NCI-H2107 treated with DMSO at 0.1 percent for 48 hours (cell line): ENCODE results near the gene MRPL40.
"Not testable (repeated sequence)": the region's sequence is repeated elsewhere in the genome, so short reads cannot be mapped to it uniquely, and the experiment has no call there.

Experiments
- DNase-seq: peaks from one replicate; lab custom pipeline; 2025; ENCODE audit not compliant: unreplicated experiment; lab: John Stamatoyannopoulos, UW

MRPL40 gene

DNA sequence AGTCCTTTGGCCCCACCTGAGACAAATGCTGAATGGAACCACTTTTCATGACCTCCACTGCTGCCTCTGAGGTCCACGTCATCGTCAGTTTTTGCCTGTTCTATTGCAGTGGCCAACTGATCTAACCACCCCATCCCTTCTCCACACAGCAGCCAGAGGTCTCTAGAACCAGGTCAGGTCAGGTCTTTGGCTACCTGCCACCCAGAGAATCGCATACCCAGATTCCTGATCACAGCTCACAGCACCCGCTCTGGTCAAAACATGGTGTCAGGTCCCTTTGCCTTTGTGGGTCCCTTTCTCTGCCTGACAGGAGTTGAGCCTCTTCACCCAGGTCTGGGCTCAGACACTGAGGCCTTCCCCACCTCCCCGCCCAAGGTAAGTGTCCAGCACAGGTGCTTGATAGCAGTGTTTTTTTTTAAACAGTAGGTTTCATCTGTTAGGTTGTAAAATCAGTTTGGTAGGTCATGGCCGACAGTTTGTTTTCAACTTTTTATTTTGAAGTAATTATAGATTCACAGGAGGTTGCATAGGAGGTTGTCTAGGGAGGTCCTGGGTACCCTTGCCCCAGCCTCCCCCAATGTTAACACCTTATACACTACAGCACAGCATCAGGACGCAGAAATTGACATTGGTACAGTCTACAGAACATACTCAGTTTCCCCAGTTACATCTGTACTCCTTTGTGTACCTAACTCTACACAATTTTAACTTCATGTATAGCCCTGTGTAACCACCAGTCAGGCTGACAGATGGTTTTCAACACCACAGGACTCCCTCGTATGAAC is 8.3 kb downstream of the MRPL40 start:
- DNase-seq: no peak

DNA sequence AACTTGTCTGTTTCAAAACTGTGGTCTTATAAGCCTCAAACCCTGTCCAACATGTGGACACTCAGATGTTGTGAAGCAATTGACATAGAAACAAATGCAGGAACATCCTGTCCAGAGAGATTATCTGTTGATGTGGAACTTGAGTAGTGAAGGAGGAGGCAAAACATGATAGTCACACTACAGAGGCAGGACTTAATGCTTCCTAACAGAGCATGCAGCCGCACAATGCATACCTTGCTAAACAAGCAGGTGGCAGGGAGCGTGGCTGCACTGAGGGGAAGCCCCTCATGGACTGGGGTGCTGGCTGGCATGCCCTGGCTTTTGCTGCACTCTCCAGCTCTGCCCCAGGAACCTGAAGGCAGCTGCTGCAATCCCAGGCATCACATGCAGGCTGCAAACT is 9.8 kb downstream of the MRPL40 start:
- no peak for DNase-seq

DNA sequence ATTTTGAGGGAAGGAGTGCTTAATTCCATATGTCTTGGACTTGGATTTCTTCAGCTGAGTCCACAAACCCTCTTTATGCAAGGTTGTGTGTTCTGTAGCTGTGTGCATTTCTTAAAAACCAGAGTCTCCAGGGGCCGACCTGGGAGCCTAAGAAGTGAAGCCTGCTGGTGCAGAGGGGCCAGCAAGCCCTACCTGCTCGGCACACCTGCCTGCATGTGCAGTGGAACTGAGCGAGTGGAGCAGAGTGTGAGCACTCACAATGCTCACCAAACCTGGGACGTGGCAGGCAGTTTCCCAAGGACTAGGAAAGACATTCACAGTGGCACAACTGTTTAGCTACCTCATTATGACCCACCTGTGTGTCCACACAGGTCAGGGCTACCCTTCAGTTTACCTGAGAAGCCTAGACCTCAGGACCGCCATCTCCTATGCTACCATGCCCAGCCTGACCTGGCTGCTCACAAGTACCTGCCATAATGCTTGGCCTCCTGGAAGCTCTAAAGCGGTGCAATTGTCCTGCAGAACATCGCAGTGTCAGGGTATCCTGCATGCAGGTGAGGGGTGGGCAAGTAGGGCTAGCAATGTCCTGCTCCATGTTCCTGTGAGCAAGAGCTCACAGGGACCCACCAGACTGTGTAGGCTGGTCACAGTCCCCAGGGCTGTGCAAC is 11.3 kb downstream of the MRPL40 start:
- no peak for DNase-seq

- not testable (repeated sequence) for DNase-seq
Observed at GRCh38 chr22:19445279-19445982, 13.1 kb downstream of the MRPL40 start.

GRCh38 chr22:19446603-19447329 is 14.4 kb downstream of the MRPL40 start:
- DNase-seq: no peak

GRCh38 chr22:19447330-19448075 is 15.2 kb downstream of the MRPL40 start, which contains the start of gene C22orf39:
C22orf39 (minus strand) TSS chr22:19447711; CDS start chr22:19447688, 23 bp downstream.
- peak; percentile 83 for DNase-seq

DNA sequence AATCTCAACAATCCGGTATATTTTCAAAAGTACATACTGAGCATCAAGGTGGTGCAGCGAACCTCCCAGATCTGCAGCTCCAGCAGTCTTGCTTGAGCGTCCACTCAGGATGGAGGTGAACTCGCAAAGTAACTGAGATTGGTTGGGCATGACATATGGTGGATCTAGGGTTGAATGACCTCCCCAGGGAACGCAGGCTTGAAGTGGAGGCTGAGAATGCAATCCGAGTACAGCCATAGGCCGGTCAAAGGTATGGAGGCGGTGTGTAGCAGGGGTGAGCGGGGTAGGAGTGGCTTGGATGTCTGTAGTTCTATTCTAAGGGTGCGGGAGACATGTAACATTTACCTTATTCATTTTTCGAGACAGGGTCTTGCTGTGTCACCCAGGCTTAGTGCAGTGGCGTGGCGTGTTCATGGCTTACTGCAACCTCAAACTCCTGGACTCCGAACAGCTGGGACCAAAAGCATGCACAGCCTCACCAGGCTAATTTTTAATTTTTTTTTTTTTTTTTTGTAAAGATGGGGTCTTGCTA is 15.8 kb downstream of the MRPL40 start:
- DNase-seq: peak; percentile 89

DNA sequence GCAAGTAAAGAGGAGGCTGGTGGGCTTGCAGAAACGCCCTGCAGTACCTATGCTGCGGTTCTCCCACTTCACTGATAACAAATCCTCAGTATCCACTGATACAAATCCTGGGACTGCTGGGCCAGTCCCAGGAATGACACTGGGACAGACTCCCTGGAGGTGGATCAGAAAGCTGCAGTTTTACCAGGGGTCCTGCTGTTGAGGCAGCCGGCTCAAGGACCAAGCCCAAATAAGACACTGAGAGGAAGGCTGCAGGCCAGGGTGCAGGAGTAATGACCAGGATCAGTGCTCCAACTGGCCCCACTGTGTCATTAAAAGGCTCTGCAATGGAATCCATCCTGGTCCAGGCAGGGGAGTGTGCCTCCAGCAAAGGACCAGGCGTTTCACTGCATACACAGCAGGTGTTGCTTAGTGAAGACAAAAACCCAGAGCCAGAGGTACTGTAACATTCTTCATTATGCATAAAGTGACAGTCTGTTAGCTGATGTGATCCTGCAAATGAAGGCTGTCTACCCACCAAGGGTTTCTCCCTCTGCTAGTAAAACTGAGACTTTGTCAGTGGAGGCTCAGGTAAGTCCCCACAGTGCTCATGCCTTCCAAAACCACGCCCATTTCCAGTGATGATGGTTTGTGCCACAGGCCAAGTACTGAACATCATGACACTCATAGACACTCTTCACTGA is 16.5 kb downstream of the MRPL40 start:
- no peak for DNase-seq

- no peak for DNase-seq
Observed at GRCh38 chr22:19449422-19449767, 17.1 kb downstream of the MRPL40 start.

GRCh38 chr22:19450363-19451175 is 18.2 kb downstream of the MRPL40 start:
- no peak for DNase-seq

- no peak for DNase-seq
Observed at GRCh38 chr22:19451570-19451969, 19.2 kb downstream of the MRPL40 start.

GRCh38 chr22:19453718-19454117 is 21.4 kb downstream of the MRPL40 start:
- no peak for DNase-seq

GRCh38 chr22:19454156-19454555 is 21.8 kb downstream of the MRPL40 start:
- DNase-seq: no peak

DNA sequence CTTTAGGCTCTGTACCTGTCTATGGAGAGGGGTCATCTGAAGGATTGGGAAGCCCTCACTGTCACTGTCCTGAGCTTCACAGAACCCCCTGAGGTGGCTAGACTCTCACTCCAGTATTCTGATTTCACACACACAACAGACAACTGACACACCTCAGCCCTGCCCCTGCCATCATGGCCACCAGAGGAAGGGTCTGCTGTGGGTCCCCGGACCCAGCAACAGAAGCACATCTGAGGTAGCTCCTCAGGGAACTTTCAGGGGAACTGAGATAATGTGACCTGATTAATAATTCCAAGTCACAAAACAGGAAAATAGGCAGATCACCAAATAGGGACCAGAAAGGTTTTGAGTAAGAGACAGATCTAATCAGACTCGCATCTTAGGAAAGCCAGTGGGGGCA is 22.7 kb downstream of the MRPL40 start:
- no peak for DNase-seq

GRCh38 chr22:19455585-19456370 is 23.4 kb downstream of the MRPL40 start:
- DNase-seq: no peak

DNA sequence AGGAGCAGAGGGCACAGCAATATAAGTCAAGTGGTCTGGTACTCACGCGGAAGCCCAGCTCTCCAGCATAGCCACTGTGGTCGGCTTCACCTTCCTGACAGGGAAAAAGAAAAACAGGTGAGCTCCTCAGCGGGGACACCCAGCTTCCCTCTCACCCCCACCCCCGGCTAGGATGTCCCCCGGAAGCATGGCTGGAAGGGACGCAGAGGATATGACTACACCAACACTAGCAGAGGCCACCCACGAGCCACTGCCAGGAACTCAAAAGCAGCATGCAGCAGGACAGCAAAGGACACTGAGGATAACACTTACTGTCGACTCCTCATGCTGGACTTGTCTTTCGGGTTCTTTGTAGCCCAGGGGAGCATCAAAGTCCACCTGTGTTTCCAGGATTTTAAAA is 24.2 kb downstream of the MRPL40 start:
- no peak for DNase-seq

DNA sequence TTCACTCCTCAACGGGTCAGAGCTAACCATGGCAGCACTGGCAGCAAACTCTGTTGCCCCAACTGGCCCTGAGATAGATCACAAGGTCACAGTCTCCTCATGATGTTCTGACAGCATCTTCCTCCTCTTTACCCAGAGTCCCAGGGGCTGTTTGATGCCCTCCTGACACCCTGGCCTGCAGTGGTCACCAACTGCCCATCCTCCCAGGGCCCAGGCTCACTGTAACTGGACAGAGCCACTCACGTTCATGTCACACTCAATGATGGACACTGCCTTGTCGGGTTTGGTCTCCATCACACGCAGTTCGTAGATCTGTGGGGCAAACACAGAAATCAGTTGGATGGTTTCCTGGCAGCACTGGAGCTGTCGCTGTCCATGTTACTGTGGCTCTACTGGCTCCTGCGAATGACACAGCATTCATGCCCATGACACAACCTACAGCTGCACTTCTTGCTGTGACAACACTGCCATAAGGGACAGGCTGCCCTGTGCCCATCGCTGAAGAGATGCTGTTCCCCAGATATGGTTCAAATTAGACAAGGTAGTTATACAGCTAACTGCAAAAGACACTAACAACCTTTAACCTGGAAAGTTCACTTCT is 25.6 kb downstream of the MRPL40 start:
- no peak for DNase-seq

DNA sequence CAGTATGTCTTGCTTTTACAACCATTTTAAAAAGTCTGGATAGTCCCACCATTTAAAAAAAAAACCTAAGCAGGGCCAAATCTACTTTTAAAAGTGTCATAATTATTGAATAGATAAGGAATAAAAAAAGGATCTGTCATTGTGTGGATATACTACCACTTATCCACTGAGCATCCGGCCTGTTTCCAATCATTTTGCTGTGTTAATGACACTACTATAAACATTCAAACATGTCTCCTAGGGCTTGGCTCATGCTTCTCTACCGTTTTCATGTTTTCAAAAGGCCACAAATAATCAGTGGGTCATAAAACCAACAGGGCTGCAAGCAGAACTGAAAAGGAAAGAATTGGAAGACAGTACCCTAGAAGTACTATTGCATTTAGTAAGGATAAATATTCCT is 27.7 kb downstream of the MRPL40 start:
- DNase-seq: no peak
